ENCODE measurements around the gene FRMD4B.

DNA sequence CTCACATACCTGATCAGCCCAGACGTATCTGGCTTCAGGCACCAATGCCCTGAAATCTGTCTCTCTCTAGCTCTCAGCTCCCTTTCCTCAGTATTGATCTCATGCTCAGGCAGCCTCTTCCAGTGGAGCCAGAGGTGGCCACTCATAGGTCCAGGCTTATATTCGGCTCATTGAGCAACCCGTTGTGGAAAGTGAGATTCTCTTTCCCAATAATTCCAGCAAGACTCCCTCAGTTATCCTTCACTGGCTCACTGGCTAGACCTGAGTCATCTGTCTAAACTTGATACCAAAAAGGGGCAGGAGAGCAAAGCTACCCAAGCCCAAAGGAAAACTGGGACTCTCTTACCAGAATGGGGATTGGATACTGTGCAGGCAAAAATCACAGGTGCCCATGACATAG, 33.4 kb upstream of the FRMD4B start:
- TF ChIP-seq, protein P1, sequence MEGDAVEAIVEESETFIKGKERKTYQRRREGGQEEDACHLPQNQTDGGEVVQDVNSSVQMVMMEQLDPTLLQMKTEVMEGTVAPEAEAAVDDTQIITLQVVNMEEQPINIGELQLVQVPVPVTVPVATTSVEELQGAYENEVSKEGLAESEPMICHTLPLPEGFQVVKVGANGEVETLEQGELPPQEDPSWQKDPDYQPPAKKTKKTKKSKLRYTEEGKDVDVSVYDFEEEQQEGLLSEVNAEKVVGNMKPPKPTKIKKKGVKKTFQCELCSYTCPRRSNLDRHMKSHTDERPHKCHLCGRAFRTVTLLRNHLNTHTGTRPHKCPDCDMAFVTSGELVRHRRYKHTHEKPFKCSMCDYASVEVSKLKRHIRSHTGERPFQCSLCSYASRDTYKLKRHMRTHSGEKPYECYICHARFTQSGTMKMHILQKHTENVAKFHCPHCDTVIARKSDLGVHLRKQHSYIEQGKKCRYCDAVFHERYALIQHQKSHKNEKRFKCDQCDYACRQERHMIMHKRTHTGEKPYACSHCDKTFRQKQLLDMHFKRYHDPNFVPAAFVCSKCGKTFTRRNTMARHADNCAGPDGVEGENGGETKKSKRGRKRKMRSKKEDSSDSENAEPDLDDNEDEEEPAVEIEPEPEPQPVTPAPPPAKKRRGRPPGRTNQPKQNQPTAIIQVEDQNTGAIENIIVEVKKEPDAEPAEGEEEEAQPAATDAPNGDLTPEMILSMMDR (IDR thresholded peaks at IDR 0.05) = no peak
- TF ChIP-seq POLR2A (IDR thresholded peaks at IDR 0.05) = no peak
- no peak for TF ChIP-seq EP300 (IDR thresholded peaks at IDR 0.05)

Data from ovary (tissue), 3 donors.